Endothelial cell of umbilical vein (primary cell): Measurements from ENCODE around the gene ADORA2A. TPM values are rescaled to one million over a fixed set of nuclear protein-coding genes. Genes with fewer than 3 reads are reported as not detected.
A peak's percentile ranks its signal among the peaks of the same experiment; 100 is the strongest.

Source experiments
- BruUV-seq: library from RNA; stranded (reverse); fragments of 400-500 nt; replicated peaks from 2 replicates; lab custom pipeline; 2021; lab: Mats Ljungman, UMichigan
- CTCF ChIA-PET: fragments of 300-600, 350-600 bp; sonication (Branson Sonifier 250); formaldehyde crosslinking; loops from one replicate; lab custom pipeline; 2021; ENCODE audit warnings: antibody characterized with exemption, inconsistent platforms; lab: Charles Lee
- POLR2A ChIA-PET: fragments of 300-600, 350-600 bp; sonication (Branson Sonifier 250); formaldehyde crosslinking; loops from one replicate; lab custom pipeline; 2021; ENCODE audit warnings: antibody characterized with exemption, inconsistent platforms; lab: Charles Lee
- DNase-seq: peaks from one replicate; pipeline ENCODE4 v3.0.0-alpha.2; 2011; ENCODE audit warnings: low read depth, low spot score
- FAIRE-seq: peaks from 2 replicates; lab custom pipeline; 2011; peaks lifted over from hg19 to GRCh38; lab: Jason Lieb, UNC
- H2AFZ ChIP-seq: 2 replicates; pipeline ENCODE4 v1.6.0; 2012; ENCODE audit warnings: low read depth, low read length, control low read depth, inconsistent platforms
- H3K27ac ChIP-seq: 2 replicates; pipeline ENCODE4 v1.5.1; 2011; ENCODE audit warnings: low read depth, mild to moderate bottlenecking, control low read depth, low read length, moderate library complexity; ENCODE audit not compliant: insufficient read depth
- H3K27me3 ChIP-seq, 2 experiments: 2 replicates each; pipeline versions ENCODE4 v1.6.0 to v1.6.1; 2011; ENCODE audit warnings: low read length in 2 of 2, mixed read lengths in 1 of 2; ENCODE audit not compliant: control insufficient read depth in 2 of 2, insufficient read depth in 2 of 2
- H3K36me3 ChIP-seq, 2 experiments: 2 replicates in 1 of 2; 3 replicates in 1 of 2; pipeline ENCODE4 v1.5.1; 2011; ENCODE audit warnings: low read length in 2 of 2, mild to moderate bottlenecking in 1 of 2, moderate library complexity in 1 of 2; ENCODE audit not compliant: control insufficient read depth in 2 of 2, insufficient read depth in 2 of 2; ENCODE audit errors: extremely low read depth in 1 of 2
- H3K4me1 ChIP-seq: 3 replicates; pipeline ENCODE4 v1.5.1; 2011; ENCODE audit warnings: mild to moderate bottlenecking, low read length; ENCODE audit not compliant: control insufficient read depth, insufficient read depth; ENCODE audit errors: extremely low read depth
- H3K4me2 ChIP-seq: 2 replicates; pipeline ENCODE4 v1.6.1; 2011; ENCODE audit warnings: low read length, control low read depth, mixed read lengths; ENCODE audit not compliant: insufficient read depth
- H3K4me3 ChIP-seq, 3 experiments: fragments of 200-600 bp in 1 of 3; sonication (generic), shearing (Covaris generic) in 1 of 3; replicated peaks in 1 of 3; 2 replicates each; pipeline ENCODE4 v1.5.1; 2011 to 2016; ENCODE audit warnings: control low read depth in 3 of 3, low read length in 3 of 3, mild to moderate bottlenecking in 2 of 3, inconsistent platforms in 1 of 3, low read depth in 1 of 3, moderate library complexity in 1 of 3; ENCODE audit not compliant: insufficient read depth in 1 of 3
- H3K79me2 ChIP-seq: 2 replicates; pipeline ENCODE4 v1.6.0; 2012; ENCODE audit warnings: low read length, inconsistent platforms; ENCODE audit not compliant: control insufficient read depth, insufficient read depth
- H3K9ac ChIP-seq: replicated peaks from 2 replicates; pipeline ENCODE3; 2011; ENCODE audit warnings: low read length, control low read depth; ENCODE audit not compliant: insufficient read depth; ENCODE audit errors: extremely low read depth
- H3K9me1 ChIP-seq: replicated peaks from 3 replicates; pipeline ENCODE4 v1.6.0; 2011; ENCODE audit warnings: mild to moderate bottlenecking, low read length; ENCODE audit not compliant: control insufficient read depth, insufficient read depth; ENCODE audit errors: extremely low read depth
- H3K9me3 ChIP-seq: replicated peaks from 2 replicates; pipeline ENCODE4 v1.5.1; 2012; ENCODE audit warnings: low read length, inconsistent platforms; ENCODE audit not compliant: control insufficient read depth, insufficient read depth
- H4K20me1 ChIP-seq: replicated peaks from 2 replicates; pipeline ENCODE3; 2011; ENCODE audit warnings: mild to moderate bottlenecking, low read length; ENCODE audit not compliant: control insufficient read depth, insufficient read depth; ENCODE audit errors: extremely low read depth
- CTCF ChIP-seq, 2 donors: IDR thresholded peaks; 1 replicate in 1 of 2; 2 replicates in 1 of 2; pipeline ENCODE4 v1.5.1; 2011; ENCODE audit warnings: low read length in 2 of 2, mild to moderate bottlenecking in 2 of 2, moderate library complexity in 2 of 2, control low read depth in 1 of 2, inconsistent platforms in 1 of 2, low read depth in 1 of 2; ENCODE audit not compliant: insufficient read depth in 1 of 2; ENCODE audit errors: extremely low read depth in 1 of 2
- EZH2 ChIP-seq: IDR thresholded peaks from 2 replicates; pipeline ENCODE4 v1.6.1; 2012; ENCODE audit warnings: borderline replicate concordance, low read depth, mild to moderate bottlenecking, moderate library complexity, low read length, inconsistent platforms; ENCODE audit not compliant: severe bottlenecking
- FOS ChIP-seq: IDR thresholded peaks from 2 replicates; pipeline ENCODE4 v1.6.1; 2011; ENCODE audit warnings: mild to moderate bottlenecking, low read length, moderate library complexity, borderline replicate concordance; ENCODE audit not compliant: insufficient read depth
- GATA2 ChIP-seq: IDR thresholded peaks from 2 replicates; pipeline ENCODE4 v1.7.0; 2011; ENCODE audit warnings: low read depth, mild to moderate bottlenecking, moderate library complexity, mixed read lengths, low read length; ENCODE audit not compliant: insufficient read length, insufficient read depth
- JUN ChIP-seq: IDR thresholded peaks from 2 replicates; pipeline ENCODE4 v1.6.1; 2011; ENCODE audit warnings: borderline replicate concordance, low read depth; ENCODE audit not compliant: insufficient read length, insufficient read depth
- MYC ChIP-seq: IDR thresholded peaks from one replicate; pipeline ENCODE4 v1.6.1; 2011; ENCODE audit warnings: mild to moderate bottlenecking, low read depth, low read length
- POLR2A ChIP-seq: IDR thresholded peaks from 2 replicates; pipeline ENCODE4 v1.6.1; 2012; ENCODE audit warnings: low read depth, mild to moderate bottlenecking, control low read depth, low read length
- POLR2AphosphoS5 ChIP-seq: IDR thresholded peaks from 2 replicates; pipeline ENCODE4 v1.6.1; 2012; ENCODE audit warnings: low read depth, mild to moderate bottlenecking, control low read depth, low read length, moderate library complexity; ENCODE audit not compliant: insufficient read depth
- dilution Hi-C: fragments of 300-500 bp; cut with MboI; formaldehyde crosslinking; loops from one replicate; pipeline ENCODE4 v1.15.0; 2019; ENCODE audit warnings: low sequenced_read_pairs; ENCODE audit not compliant: extremely low pct_ligation_motif_present
- intact Hi-C: fragments of 100-400 bp; cut with micrococcal nuclease; formaldehyde crosslinking; loops from one replicate; pipeline ENCODE4 v1.10.0; 2022
- polyA plus RNA-seq, 4 experiments: library from polyadenylated mRNA; depleted of rRNA in 3 of 4; stranded (reverse) in 3 of 4; unstranded in 1 of 4; fragments of >200 nt; gene quantifications; 2 replicates each; pipeline versions ENCODE4 v1.2.1 to v1.2.3, GENCODE V29; 2011 to 2012; ENCODE audit warnings: missing spikeins in 1 of 4
- total RNA-seq: library from RNA; stranded (reverse); gene quantifications from 2 replicates; pipeline ENCODE4 v1.2.3, GENCODE V29; 2021
- TF ChIP-seq, protein P1 (sequence below): IDR thresholded peaks from 2 replicates; pipeline ENCODE4 v1.6.1; 2011; ENCODE audit not compliant: insufficient read depth, insufficient read length

Gene ADORA2A
- total and polyA plus RNA-seq, 2 donors (not counting 3 experiments of a cell fraction or from before 2014, with no cell fraction given) = 20.0 to 33.1 TPM

- H3K36me3 ChIP-seq = peaks cover 0 to 2% of the 10 kb centered on the region in 2 experiments
- no peak for FAIRE-seq
- CTCF ChIA-PET = interaction anchor here (0.7 to 7.7 kb wide), 15 partner anchors 10 to 122 kb away, joined by 3 to 64 read pairs (median 4); no protein-coding TSS in a partner anchor
- H3K27me3 ChIP-seq = no peaks in the 10 kb centered on the region
- no peak overlapping the region for H2AFZ ChIP-seq
- no TSS peak for BruUV-seq
- POLR2A ChIA-PET = no interaction called here
- H3K9me1 ChIP-seq = no peaks in the 10 kb centered on the region
- H4K20me1 ChIP-seq = no peaks in the 10 kb centered on the region
- dilution Hi-C loops = no loop called here
- peak overlapping the region in 1 of 3 experiments; percentile 82 for H3K4me3 ChIP-seq
- H3K9me3 ChIP-seq = no peaks in the 10 kb centered on the region
- H3K79me2 ChIP-seq = no peaks in the 10 kb centered on the region
- no peak for DNase-seq
- peaks cover 22% of the 10 kb centered on the region for H3K4me1 ChIP-seq
- no peak overlapping the region for H3K27ac ChIP-seq
- no peak overlapping the region for H3K9ac ChIP-seq
- intact Hi-C loops = loop anchor here (5.0 kb wide), 1 partner anchor 42 kb away; no protein-coding TSS in a partner anchor
- H3K4me2 ChIP-seq = no peak overlapping the region
- TF ChIP-seq POLR2A (no peak), CTCF (IDR thresholded peaks at IDR 0.05; ENCODE audit: extremely low read depth in 1 of 2, insufficient read depth in 1 of 2, low read depth in 1 of 2, low read length in 2 of 2) (no peak), JUN (no peak), GATA2 (no peak), POLR2AphosphoS5 (no peak), EZH2 (no peak), MYC (no peak), FOS (no peak)
- TF ChIP-seq, protein P1, sequence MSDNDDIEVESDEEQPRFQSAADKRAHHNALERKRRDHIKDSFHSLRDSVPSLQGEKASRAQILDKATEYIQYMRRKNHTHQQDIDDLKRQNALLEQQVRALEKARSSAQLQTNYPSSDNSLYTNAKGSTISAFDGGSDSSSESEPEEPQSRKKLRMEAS = no peak
Observed at GRCh38 chr22:24424901-24425775, 2.3 kb upstream of the ADORA2A start.
